Panc1 (cell line): ENCODE measurements around the gene SEMA3G. TPM values are rescaled to one million over a fixed set of nuclear protein-coding genes. Genes with fewer than 3 reads are reported as not detected.
A peak's percentile ranks its signal among the peaks of the same experiment; 100 is the strongest.

Experiments
- ATAC-seq: fragments of 200-7000 bp; cut with Tn5 transposase; 2 replicates; pipeline ENCODE4 v1.9.1; 2020; ENCODE audit warnings: mild to moderate bottlenecking, moderate library complexity
- BruUV-seq: library from RNA; stranded (reverse); fragments of 400-500 nt; replicated peaks from 2 replicates; lab custom pipeline; 2021; lab: Mats Ljungman, UMichigan
- CTCF ChIA-PET: fragments of 300-600 bp; sonication (Branson Sonifier 250); formaldehyde crosslinking; loops from one replicate; lab custom pipeline; 2022; ENCODE audit warnings: antibody characterized with exemption; lab: Charles Lee
- POLR2A ChIA-PET: fragments of 300-600 bp; sonication (Branson Sonifier 250); formaldehyde crosslinking; loops from one replicate; lab custom pipeline; 2022; ENCODE audit warnings: antibody characterized with exemption; lab: Charles Lee
- DNase-seq: peaks from one replicate; pipeline ENCODE4 v3.0.0-alpha.2; 2010; ENCODE audit warnings: low read depth, low spot score
- H3K27ac ChIP-seq: 2 replicates; pipeline ENCODE4 v1.5.1; 2011; ENCODE audit warnings: mild to moderate bottlenecking, low read length, inconsistent platforms
- H3K27me3 ChIP-seq: fragments of 200-500 bp; sonication (Bioruptor generic); 2 replicates; pipeline ENCODE4 v1.6.0; 2014; ENCODE audit warnings: low read length, inconsistent platforms; ENCODE audit not compliant: control insufficient read depth, insufficient read depth
- H3K36me3 ChIP-seq: fragments of 200-500 bp; sonication (Bioruptor generic); 2 replicates; pipeline ENCODE4 v1.5.1; 2014; ENCODE audit warnings: inconsistent platforms, mild to moderate bottlenecking, low read length, moderate library complexity; ENCODE audit not compliant: control insufficient read depth, insufficient read depth
- H3K4me1 ChIP-seq: 2 replicates; pipeline ENCODE4 v1.5.1; 2011; ENCODE audit warnings: inconsistent platforms, mild to moderate bottlenecking, low read length, moderate library complexity; ENCODE audit not compliant: control insufficient read depth, insufficient read depth
- H3K4me3 ChIP-seq, 2 experiments: 2 replicates each; pipeline ENCODE4 v1.5.1; 2011 to 2012; ENCODE audit warnings: low read depth in 2 of 2, low read length in 2 of 2, mild to moderate bottlenecking in 2 of 2, inconsistent platforms in 1 of 2, moderate library complexity in 1 of 2
- H3K9me3 ChIP-seq: fragments of 200-500 bp; sonication (Bioruptor generic); 2 replicates; pipeline ENCODE4 v1.5.1; 2014; ENCODE audit warnings: low read depth, mild to moderate bottlenecking, inconsistent platforms, low read length, moderate library complexity; ENCODE audit not compliant: control insufficient read depth, insufficient read depth
- CTCF ChIP-seq: fragments of 450-650 bp; IDR thresholded peaks from 2 replicates; pipeline ENCODE4 v1.5.1; 2017; ENCODE audit warnings: mild to moderate bottlenecking
- POLR2AphosphoS5 ChIP-seq: IDR thresholded peaks from 2 replicates; pipeline ENCODE4 v1.6.1; 2012; ENCODE audit warnings: mild to moderate bottlenecking, low read depth, low read length, moderate library complexity
- SIN3A ChIP-seq: IDR thresholded peaks from 2 replicates; pipeline ENCODE4 v1.6.1; 2012; ENCODE audit warnings: low read depth, mild to moderate bottlenecking, low read length, moderate library complexity, borderline replicate concordance; ENCODE audit not compliant: insufficient read depth
- TCF7L2 ChIP-seq: IDR thresholded peaks from 2 replicates; pipeline ENCODE4 v1.6.1; 2011; ENCODE audit warnings: mild to moderate bottlenecking, low read depth, low read length, inconsistent platforms
- in situ Hi-C: cut with HindIII; loops from 2 replicates; pipeline ENCODE4 v1.10.0; 2016; ENCODE audit warnings: low sequenced_read_pairs, low pct_unique_long_range_greater_than_20kb
- intact Hi-C: fragments of 100-400 bp; cut with micrococcal nuclease; formaldehyde crosslinking; loops from one replicate; pipeline ENCODE4 v1.10.0; 2022; ENCODE audit not compliant: unreplicated experiment
- total RNA-seq: library from RNA; stranded (reverse); gene quantifications from one replicate; pipeline ENCODE4 v1.2.1, GENCODE V29; 2021; ENCODE audit not compliant: unreplicated experiment
- TF ChIP-seq, protein P1 (sequence below), 2 experiments: IDR thresholded peaks; 2 replicates each; pipeline ENCODE4 v1.6.1; 2011 to 2012; ENCODE audit warnings: low read depth in 2 of 2, control low read depth in 1 of 2, low read length in 1 of 2, mild to moderate bottlenecking in 1 of 2, moderate library complexity in 1 of 2; ENCODE audit not compliant: insufficient read depth in 1 of 2

SEMA3G gene
- total RNA-seq, 1 experiment from 2014 or later, result 1.6 TPM

GRCh38 chr3:52388933-52389332 lies 56.0 kb downstream of the SEMA3G start:
- Histone ChIP-seq H3K4me1 (no peaks in the 10 kb centered on the region), H3K4me3 (no peak overlapping the region), H3K27me3 (no peaks in the 10 kb centered on the region), H3K27ac (no peak overlapping the region), H3K9me3 (no peaks in the 10 kb centered on the region), H3K36me3 (no peaks in the 10 kb centered on the region)
- no TSS peak for BruUV-seq
- TF ChIP-seq SIN3A, result no peak
- no peak for TF ChIP-seq CTCF
- TF ChIP-seq, protein P1, sequence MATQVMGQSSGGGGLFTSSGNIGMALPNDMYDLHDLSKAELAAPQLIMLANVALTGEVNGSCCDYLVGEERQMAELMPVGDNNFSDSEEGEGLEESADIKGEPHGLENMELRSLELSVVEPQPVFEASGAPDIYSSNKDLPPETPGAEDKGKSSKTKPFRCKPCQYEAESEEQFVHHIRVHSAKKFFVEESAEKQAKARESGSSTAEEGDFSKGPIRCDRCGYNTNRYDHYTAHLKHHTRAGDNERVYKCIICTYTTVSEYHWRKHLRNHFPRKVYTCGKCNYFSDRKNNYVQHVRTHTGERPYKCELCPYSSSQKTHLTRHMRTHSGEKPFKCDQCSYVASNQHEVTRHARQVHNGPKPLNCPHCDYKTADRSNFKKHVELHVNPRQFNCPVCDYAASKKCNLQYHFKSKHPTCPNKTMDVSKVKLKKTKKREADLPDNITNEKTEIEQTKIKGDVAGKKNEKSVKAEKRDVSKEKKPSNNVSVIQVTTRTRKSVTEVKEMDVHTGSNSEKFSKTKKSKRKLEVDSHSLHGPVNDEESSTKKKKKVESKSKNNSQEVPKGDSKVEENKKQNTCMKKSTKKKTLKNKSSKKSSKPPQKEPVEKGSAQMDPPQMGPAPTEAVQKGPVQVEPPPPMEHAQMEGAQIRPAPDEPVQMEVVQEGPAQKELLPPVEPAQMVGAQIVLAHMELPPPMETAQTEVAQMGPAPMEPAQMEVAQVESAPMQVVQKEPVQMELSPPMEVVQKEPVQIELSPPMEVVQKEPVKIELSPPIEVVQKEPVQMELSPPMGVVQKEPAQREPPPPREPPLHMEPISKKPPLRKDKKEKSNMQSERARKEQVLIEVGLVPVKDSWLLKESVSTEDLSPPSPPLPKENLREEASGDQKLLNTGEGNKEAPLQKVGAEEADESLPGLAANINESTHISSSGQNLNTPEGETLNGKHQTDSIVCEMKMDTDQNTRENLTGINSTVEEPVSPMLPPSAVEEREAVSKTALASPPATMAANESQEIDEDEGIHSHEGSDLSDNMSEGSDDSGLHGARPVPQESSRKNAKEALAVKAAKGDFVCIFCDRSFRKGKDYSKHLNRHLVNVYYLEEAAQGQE (IDR thresholded peaks at IDR 0.05; ENCODE audit: insufficient read depth in 1 of 2, low read depth in 2 of 2, low read length in 1 of 2), result no peak
- TF ChIP-seq POLR2AphosphoS5, result no peak
- no peak for TF ChIP-seq TCF7L2
- intact Hi-C loops (no loop called here), in situ Hi-C loops (no loop called here)
- DNase-seq (no peak), ATAC-seq (peak; percentile 64; the same call in 1 of the 2 replicates)
- ChIA-PET CTCF (interaction anchor here (0.5 to 1.3 kb wide), 4 partner anchors 16 to 170 kb away, joined by 3 to 4 read pairs (median 3); no protein-coding TSS in a partner anchor), POLR2A (no interaction called here)

DNA sequence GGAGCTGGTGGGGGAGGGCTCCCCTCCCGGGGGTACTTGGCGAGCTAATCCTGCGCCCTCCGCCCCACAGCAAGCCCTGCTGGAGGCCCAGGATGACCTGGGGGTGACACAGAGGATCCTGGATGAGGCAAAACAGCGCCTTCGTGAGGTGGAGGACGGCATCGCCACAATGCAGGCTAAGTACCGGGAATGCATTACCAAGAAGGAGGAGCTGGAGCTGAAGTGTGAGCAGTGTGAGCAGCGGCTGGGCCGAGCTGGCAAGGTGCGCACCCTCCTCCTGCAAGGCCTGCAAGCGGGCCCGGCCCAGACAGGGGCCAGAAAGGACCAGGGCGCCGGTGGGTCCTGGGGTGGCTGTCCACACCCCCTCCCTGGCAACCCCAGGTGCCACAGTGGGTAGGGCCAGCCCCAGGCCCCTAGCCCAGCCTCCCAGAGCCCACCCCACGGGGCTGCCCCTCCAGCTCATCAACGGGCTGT lies 56.5 kb downstream of the SEMA3G start:
- Histone ChIP-seq H3K27ac (no peak overlapping the region), H3K27me3 (no peaks in the 10 kb centered on the region), H3K36me3 (no peaks in the 10 kb centered on the region), H3K4me1 (no peaks in the 10 kb centered on the region), H3K9me3 (no peaks in the 10 kb centered on the region), H3K4me3 (no peak overlapping the region)
- CTCF ChIA-PET, result interaction anchor here (0.5 to 1.3 kb wide), 3 partner anchors 17 to 171 kb away, joined by 3 to 4 read pairs (median 3); no protein-coding TSS in a partner anchor
- BruUV-seq, result no TSS peak
- no peak for DNase-seq
- in situ Hi-C loops, result no loop called here
- intact Hi-C loops, result no loop called here
- TF ChIP-seq TCF7L2 (no peak), CTCF (no peak), SIN3A (no peak), POLR2AphosphoS5 (no peak)
- TF ChIP-seq, protein P1 (IDR thresholded peaks at IDR 0.05; ENCODE audit: insufficient read depth in 1 of 2, low read depth in 2 of 2, low read length in 1 of 2), result no peak
- POLR2A ChIA-PET, result no interaction called here
- no peak for ATAC-seq
